Hypothalamus (tissue), 51 donors: ENCODE measurements around the gene FBN1.

Experiments
- DNase-seq, 51 donors: peaks; one replicate each; lab custom pipeline; 2025; lab: John Stamatoyannopoulos, UW

FBN1 gene

GRCh38 chr15:48653216-48653615 is 7.7 kb upstream of the FBN1 start:
- no peak for DNase-seq

GRCh38 chr15:48652510-48653076 is 7.1 kb upstream of the FBN1 start:
- no peak for DNase-seq

- no peak for DNase-seq
Observed at GRCh38 chr15:48650931-48651330, 5.4 kb upstream of the FBN1 start.

GRCh38 chr15:48647962-48648361 is 2.5 kb upstream of the FBN1 start:
- peak in 20 of 51 donors; percentile 3 to 49 (median 19) for DNase-seq

GRCh38 chr15:48646331-48646730 is 822 bp upstream of the FBN1 start:
- peak in 4 of 51 donors; percentile 17 to 60 (median 36) for DNase-seq

- peak in 47 of 51 donors; percentile 2 to 92 (median 76) for DNase-seq
Observed at GRCh38 chr15:48644827-48645557, 517 bp downstream of the FBN1 start.

DNA sequence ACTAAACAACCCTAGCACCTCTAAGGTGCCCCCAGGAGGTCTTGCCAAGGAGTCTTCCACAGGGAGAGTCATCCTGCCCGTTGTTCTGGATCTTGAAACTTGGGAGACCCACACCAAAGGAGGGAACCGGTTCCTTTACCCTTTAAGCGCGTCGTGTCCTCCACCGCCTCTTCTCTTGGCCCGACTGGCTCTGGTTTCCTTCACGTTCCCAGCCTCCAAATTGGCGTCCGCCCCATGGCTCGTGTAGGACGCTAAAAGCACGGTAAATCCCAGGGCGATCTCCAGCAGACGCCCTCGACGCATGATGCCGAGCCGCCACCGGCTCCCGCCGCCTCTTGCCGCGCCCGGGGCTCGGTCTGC is 1.1 kb downstream of the FBN1 start:
- DNase-seq = peak in 10 of 51 donors; percentile 33 to 76 (median 50)

DNA sequence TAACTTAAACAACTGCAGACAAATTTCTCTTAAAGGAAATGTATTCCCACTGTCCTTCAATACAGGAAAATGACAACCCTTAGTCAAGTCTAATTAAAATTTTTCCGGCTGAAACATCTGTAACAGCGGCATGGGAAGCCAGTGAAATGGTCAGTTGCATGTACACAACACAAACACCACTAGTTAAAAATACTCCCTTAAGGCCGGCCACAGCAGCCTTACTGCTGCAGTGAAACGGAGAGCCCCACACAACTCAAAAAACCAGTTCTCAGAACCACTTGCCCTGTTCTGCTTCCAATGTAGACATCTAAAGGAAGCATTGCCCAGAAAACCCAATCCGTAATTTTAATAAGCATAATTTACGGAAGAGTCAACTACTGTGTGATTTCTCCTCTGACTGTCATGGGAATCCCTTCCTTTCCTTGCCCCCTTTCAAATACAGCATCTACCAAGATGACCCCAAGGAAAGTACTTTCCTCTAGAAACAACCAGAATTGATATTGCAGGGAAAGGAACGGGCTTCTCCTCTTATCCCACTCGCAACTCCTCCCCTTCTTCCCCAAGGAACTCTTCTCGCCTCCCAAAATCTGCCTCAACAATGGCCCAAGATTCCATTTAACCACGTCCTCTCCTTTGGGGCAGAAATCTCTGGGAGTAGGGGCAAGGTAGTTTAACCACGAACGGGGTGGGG is 1.6 kb downstream of the FBN1 start:
- DNase-seq = peak in 2 of 51 donors; percentile 7 to 65

- DNase-seq = no peak
Observed at GRCh38 chr15:48643206-48643605, 2.3 kb downstream of the FBN1 start.

DNA sequence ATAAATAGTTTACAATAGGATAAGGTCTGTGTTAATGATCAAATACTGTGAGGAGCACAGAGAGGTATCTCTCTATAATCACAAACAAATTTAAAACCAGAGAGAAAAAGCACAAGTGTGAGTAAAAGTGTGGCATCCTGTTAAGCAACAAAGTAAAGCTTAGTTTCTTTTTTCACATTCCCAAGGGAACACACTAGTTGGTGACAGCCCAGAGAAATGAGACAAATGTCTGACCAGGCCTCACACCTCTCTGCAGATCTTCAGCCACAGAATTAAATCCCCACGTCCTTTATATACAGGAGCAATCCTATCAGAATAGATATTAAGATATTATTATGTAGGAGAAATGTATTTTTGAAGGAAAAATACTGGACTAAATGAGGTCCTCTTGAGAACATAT is 2.7 kb downstream of the FBN1 start:
- DNase-seq = no peak

DNA sequence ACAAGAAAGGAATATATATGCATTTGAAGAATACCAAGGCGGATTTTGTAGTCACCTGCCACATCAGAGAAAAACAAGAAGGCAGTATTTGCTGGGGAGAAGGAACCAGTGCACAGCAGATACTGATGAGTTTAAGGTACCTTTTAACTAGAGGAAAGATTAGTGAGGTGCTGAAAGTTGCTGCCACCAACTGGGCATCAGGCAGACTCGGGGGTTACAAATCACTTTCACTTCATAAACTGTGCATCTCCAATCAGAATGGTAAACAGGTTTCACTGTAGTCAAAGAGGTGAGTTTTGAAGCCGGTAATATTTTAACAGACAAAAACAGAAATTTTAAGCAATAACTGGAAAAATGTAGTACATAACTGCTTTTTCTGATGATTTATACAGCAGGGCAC is 4.1 kb downstream of the FBN1 start:
- peak in 19 of 51 donors; percentile 4 to 57 (median 22) for DNase-seq

DNA sequence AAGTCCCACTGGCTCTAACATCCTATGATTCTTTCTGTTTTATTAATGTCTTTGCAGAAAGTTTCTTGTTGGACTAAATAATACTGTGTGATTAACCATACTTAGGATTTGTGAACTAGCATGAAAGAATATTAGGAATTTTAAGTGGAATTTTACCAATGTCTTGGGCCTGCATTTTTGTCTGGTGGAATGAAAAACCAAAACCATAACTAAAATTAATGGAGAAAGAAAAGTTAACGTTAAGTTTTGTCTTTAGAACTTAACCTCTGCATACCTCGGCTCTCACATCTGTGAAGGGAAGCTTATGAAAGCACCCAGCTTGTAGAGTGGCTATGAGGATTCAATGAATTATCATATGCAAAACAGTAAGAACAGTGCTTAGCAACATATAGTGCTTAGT is 6.5 kb downstream of the FBN1 start:
- no peak for DNase-seq

GRCh38 chr15:48637639-48638038 is 7.9 kb downstream of the FBN1 start:
- DNase-seq = no peak

GRCh38 chr15:48636511-48636910 is 9.0 kb downstream of the FBN1 start:
- DNase-seq = peak in 11 of 51 donors; percentile 3 to 54 (median 22)

GRCh38 chr15:48634893-48635292 is 10.6 kb downstream of the FBN1 start:
- no peak for DNase-seq

DNA sequence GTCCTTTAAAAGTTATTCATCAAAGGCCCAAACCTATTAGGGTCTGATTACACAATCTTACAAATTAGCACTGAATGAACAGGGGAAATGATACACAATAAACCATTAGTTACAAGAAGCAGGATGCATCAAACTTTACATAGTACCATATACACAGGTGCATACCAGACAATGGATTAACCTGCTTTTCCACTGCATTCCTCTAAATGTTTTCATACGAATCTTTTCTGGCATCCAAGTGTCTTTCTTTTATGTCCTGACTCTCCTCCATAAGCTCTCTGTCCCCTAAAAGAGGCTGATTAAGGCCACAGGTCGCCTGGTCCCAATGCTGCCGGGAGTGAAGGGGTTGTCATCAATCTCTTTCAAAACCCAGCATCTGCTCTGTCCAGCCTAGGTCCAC is 11.4 kb downstream of the FBN1 start:
- DNase-seq = no peak

- no peak for DNase-seq
Observed at GRCh38 chr15:48632651-48633050, 12.9 kb downstream of the FBN1 start.

DNA sequence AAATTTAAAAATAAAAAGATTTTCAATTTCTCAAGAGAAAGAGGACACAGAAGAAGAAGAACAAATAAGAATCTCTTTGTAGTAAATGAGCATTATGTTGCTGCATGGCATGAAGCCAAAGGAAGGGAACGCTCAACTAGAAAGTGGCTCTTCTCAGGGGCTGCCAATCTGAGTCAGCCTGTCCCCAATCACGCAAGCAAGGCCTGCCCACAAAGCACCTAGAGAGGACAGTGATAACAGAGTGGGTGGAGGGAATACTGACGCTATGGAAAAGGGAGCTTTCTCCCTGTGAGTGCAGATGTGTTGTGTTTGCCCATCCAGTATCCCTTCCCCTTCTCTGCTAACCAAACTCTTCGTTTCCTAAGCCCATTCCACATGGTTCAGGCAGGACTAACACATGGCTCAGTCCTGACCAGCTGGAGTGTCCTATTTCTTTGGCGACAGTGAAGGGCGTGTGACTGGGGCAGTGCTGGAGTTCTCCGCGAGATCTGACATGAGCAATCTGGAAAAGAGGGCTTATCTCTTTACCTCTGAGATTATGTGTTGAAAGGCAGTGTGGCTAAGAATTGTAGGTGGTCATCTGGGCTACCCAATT is 14.2 kb downstream of the FBN1 start:
- DNase-seq = peak in 5 of 51 donors; percentile 9 to 41 (median 13)

DNA sequence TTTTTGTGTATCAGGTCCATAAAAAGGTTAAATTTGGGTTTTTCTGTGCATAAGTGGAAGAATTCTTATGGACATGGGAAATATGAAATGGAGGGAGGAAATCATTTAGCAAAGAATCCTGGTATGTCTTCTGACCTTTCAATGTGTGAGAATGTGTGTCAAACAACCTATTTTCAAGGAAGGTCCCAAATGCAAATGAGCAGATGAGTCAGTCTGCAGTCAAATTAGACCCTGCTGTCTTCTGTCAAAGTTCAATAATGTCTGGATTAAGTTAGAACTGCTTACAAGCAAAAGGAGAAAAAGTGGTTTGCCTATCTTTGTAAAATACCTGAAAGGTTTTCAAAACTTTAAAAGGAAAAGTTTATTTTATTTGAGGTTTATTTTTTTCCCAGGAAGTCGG is 15.3 kb downstream of the FBN1 start:
- no peak for DNase-seq

DNA sequence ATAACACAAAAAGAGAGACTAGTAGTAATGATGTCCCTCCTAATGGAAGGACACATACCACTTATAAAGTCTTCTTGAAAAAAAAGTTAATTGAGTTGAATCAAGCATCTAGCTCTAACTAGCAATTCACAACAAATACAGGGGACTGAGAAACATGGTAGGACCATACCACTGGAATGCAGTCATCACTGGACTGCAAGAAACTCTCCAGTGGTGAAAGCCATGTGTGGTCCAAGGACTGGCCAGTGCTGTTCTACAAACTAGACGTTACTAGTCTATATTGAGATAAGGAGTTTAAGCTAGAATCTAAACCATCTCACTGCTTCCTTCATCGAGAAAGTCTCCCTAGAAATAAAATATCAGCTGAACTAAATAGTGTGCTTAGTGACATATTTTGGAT is 16.7 kb downstream of the FBN1 start:
- DNase-seq = no peak

DNA sequence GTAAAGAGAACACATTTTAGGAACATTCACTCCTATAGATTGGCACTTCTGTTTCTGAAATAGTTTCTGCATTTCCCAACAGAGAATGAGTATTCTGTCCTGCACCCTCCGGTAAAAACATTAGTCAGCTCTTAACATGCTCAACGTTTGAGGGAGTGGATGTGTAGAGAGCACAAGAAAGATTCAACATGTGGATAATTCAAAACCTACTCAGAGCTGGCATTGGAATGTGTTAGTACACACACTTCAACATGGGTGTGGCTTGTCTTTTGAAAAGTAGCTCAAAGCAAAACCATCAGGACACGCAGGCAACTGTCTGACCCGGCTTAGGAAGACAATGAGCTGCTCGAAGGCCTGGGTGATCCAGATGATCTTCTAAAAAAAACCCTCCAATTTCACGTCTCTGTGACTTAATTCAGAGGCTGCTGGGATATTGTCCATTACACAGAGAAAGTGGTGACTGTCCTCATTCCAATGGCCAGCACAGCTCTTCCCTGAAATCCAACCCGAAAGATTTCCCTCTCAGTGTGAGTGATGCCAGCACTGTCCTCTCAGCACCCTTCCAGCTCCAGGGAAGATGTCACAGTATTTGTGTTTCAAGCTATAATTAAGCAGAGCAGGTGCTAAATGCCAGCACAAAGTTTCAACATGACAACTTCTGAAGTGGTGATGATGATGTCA is 18.1 kb downstream of the FBN1 start:
- peak in 1 of 51 donors; percentile 8 for DNase-seq
